Left lobe of liver (tissue), 2 donors: ENCODE data around the gene FCER2. TPM values are rescaled to one million over a fixed set of nuclear protein-coding genes. Genes with fewer than 3 reads are reported as not detected.
"Not testable (repeated sequence)": the region's sequence is repeated elsewhere in the genome, so short reads cannot be mapped to it uniquely, and the experiment has no call there.

Experiments
- ATAC-seq: fragments of 200-7000 bp; cut with Tn5 transposase; one replicate; pipeline ENCODE4 v1.9.1; 2020; ENCODE audit warnings: mild to moderate bottlenecking, moderate library complexity
- DNase-seq: peaks from one replicate; pipeline ENCODE4 v3.0.0-alpha.2; 2020; ENCODE audit warnings: low spot score
- total RNA-seq: library from RNA; stranded (reverse); gene quantifications from one replicate; pipeline ENCODE4 v1.2.1, GENCODE V29; 2021
- donor health status: DM: no; HTN: no; CAD: no; lungs with moderate emphysema.
- donor health status: DM: no; HTN: yes; CAD: no.

Gene FCER2, protein sequence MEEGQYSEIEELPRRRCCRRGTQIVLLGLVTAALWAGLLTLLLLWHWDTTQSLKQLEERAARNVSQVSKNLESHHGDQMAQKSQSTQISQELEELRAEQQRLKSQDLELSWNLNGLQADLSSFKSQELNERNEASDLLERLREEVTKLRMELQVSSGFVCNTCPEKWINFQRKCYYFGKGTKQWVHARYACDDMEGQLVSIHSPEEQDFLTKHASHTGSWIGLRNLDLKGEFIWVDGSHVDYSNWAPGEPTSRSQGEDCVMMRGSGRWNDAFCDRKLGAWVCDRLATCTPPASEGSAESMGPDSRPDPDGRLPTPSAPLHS
- total RNA-seq = 0.45 TPM

DNA sequence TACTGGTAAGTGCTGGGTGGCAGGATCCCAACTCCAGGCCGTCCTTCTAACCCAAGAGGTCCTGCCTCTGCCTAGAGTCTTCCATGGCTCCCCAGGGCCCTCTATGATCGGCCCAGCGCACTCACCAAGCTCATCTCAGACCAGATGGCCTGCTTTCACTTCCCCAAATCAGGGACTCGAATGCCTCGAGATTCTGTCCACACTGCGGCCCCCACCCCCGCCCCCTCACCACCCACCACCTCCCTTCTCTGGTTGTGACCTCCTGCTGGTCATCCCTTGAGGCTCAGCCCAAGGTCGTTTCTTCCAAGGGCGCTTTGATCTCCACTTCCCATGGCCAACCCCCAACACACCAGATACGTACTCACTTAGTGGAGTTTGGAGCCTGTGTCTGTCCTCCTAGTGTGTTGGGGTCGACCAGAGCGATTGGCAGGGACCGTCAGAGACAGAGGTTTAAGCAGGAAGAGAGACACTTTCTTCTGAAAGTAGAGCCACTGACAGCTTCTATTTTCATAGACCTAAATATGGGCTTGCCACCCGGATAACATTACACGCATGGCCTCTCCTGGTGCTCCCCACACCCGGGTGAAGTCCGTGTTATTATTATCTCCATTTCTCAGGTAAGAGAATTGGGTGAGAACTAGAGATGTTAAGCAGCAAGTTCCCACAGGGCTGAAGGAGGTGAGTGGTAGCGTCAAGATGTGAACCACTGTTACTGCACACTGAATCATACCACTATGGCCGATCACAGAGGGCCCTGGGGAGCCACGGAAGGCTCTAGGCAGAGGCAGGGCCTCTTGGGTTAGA, at the start of gene FCER2:
FCER2 (minus strand) TSS at position 478 of the 804 bp plus-strand sequence. CDS start 2,371 bp downstream, outside the sequence.
- ATAC-seq = no peak
- no peak for DNase-seq

DNA sequence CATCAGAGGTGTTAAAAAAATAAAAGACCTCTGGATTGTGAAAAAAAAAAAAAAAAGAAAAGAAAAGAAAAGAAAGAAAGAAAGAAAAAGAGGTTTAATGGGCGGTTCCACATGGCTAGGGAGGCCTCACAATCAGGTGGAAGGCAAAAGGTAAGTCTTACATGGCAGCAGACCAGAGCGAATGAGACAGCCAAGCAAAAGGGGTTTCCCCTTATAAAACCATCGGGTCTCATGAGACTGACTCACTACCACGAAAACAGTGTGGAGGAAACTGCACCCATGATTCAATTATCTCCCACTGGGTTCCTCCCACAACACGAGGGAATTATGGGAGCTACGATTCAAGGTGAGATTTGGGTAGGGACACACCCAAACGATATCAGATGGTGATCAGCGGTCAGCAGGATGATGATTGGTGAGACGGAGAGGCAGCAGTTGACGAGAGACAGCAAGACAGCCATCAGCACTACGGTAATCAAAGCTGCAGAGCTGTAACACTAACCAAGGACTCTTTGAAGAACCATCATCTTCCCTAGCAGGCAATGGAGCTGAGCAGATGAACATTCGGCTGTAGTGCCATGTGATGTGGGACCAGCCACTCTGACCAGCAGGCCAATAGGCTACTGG, 49.3 kb upstream of the FCER2 start:
- ATAC-seq (no peak), DNase-seq (no peak)

DNA sequence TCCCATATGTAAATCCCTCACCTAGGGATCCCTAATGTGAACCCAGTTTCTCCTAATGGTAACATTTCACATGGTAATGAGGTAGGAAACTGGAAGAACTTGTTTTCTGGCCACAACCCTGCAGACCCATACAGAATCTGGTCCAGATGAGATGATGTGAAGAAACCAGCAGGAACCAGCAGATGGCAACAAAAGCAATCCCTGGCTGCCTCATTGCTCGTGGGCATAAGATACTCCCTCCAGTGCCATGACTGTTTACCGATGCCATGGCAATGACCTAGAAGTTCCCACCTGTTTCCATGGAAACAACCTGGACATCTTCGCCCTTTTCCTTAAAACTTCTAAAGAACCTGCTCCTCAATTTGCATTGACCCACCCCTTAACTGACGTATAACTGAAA, 46.8 kb upstream of the FCER2 start:
- no peak for ATAC-seq

DNA sequence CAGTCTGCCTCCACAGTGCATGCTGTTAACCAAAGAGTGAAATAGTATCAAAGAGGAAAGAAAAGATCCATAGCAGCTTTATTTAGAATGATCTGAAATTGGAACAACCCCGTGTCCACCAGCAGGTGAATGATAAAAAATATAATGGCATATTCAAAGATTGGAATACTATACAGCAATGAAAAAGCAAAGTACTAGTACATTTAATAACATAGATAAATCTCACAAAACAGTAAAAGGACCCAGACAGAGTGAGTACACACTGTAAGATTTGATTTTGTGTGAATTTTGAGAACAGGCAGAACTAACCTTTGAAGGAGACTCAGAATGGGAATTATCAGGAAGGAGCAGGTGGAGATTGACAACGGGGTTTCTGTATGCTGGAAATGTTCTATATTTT, 46.2 kb upstream of the FCER2 start:
- no peak for DNase-seq
- no peak for ATAC-seq

More for the DNA sequence above, 46.8 kb upstream of the FCER2 start:
- no peak for DNase-seq

DNA sequence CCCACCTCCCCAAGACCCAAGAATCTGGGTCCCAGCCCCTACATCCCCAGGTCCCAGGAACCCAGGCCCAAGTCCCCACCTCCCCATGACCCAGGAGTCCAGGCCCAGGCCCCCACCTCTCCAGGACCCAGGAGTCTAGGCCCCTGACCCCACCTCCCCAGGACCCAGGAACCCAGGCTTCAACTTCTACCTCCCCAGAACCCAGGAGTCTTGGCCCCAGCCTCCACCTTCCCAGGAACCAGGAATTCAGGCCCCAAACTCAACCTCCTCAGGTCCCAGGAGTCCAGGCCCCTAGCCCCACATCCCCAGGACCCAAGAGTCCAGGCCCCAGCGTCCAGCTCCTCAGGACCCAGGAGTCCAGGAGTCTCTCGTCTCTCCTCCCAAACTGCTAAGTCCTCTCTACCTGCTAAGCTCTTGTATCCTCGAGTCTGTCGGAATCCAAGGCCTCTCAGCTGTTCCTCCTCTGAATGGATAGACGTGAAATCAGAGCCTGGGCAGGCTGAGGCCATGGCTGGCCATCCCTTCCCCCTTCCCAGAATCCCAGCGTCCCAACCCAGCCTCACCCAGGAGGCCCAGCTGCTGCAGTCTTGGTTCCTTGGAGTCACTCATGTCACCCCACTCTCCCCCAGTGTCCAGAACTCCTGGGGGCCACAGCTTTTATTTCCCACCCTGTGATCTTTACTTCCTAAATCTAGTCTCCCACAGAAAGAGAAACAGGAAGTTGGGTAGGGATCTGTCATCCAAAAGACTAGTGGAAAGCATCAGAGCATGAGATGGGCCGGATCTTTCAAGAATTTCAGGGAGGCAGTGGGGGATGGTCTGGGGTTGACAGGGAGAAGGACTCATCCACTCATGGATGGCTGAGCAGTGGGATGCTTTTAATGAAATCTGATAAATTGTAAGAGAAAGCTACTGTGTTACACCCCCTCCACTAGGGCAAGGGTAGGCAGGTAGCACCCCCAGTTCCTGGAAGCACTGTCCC, 45.3 kb upstream of the FCER2 start, which contains the start of gene CD209:
CD209 (minus strand) TSS at position 632 of the 982 bp plus-strand sequence; CDS start at position 609, 23 bp downstream.
- DNase-seq = no peak
- ATAC-seq = no peak

DNA sequence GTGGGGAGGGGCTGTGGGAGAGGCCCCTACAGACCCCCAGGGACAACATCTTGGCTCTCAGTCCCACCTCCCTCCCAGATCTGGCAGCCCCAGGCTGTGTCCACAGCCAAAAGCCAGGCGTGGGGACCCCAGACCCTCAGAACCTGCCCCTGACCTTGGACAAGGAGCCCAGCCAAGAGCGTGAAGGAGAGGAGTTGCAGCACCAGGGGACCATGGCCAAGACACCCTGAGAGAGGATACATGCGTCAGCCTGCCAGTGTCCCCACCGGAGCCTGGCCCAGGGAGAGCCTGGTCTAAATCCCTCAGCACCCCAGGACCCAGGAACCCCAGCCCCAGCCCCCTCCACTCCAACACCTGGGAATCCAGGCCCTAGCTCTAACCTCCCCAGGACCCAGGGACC, 44.4 kb upstream of the FCER2 start:
- DNase-seq, ATAC-seq: not testable (repeated sequence)

DNA sequence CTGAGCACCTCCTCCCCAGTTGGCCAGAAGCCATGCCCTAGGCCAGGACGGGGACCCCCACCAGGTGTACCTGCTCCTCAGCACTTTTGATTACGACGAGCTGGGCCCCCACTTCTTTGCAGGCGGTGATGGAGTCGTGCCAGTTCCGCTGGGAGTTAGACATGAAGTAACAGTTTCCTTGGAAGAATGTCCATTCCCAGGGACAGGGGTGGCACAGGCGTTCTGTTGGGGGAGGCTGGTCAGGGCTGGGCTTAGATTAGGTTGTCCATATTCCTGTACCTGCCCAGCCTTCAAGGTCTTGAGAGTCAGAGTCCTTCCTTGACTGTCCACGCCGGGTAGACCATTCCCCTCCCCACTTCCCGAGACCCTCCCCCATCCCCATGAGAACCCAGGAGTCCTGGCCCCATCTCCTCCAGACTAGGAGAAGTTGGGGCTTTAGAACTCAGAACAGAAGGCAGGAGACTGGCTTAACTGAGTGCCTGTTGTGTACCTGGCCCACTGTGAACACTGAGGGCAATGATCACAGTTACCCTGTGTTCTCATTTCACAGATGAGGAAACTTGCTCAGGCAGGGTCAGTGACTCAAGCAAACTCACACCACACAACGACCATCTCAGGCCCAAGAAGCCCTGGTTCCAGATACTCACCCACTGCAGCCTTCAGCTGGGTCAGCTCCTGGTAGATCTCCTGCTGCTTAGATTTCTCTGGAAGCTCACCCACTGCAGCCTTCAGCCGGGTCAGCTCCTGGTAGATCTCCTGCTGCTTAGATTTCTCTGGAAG, 43.1 kb upstream of the FCER2 start:
- ATAC-seq (no peak), DNase-seq (no peak)

DNA sequence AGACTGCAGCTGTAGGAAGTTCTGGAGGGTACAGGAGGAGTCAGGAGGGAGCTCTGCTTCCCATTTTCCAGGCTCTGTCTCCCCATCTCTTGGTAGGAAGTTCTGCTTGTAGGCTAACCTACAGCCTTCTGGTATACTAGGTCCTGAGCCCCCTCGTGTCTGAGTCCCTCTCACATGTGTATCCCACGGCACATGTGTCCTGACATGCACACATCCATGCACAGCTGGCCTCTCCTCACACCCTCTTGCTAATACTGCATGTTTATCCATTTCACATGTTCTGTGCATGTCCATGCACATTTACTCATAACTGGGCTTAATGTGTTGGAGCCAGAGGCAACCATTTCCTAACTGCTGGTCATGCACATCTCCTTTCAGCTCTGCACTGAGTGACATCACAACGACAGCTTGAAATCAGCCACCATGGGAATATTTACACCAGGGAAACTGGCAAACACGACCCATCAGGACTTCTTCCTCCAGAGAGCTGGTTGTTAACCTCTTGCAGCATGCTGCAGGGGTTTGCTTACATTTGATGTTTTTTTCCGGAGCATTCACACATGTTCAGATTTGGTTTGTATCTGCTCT, 42.4 kb upstream of the FCER2 start:
- ATAC-seq (no peak), DNase-seq (no peak)

DNA sequence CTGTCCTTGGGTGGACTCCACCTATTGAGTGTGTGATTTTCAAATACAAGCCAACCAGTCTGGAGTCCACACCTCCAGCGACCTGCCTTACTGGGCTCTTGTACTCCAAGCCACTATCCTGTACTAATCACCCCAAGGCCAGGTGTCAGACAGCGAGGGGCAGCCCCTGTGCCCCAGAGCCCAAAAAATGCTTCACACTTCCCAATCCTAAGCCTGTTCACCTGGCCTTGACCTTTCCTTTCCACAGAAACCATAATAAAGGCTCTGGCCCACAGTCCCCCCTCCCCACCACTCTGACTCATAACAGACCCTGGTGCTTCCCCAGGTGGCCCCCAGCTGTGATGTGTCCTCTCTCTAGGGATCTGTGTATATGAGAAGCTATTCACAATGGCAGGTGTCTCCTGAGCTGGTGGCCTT, 41.5 kb upstream of the FCER2 start:
- DNase-seq (no peak), ATAC-seq (no peak)

DNA sequence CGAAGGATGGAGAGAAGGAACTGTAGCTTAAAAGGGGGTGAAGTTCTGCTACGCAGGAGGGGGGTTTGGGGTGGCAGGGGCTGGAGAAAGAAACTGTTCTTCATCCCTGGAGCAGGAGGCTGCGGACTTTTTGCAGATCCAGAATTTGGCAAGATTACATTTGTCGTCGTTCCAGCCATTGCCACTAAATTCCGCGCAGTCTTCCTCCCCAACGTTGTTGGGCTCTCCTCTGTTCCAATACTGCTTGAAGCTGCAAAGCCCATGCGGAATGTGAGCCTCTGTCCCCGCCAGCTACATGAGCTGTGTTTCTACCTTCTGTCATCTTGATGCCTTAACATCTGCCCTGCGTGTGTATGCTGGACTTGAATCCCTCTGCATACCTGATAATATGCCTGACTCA, 41.1 kb upstream of the FCER2 start:
- no peak for DNase-seq
- no peak for ATAC-seq

DNA sequence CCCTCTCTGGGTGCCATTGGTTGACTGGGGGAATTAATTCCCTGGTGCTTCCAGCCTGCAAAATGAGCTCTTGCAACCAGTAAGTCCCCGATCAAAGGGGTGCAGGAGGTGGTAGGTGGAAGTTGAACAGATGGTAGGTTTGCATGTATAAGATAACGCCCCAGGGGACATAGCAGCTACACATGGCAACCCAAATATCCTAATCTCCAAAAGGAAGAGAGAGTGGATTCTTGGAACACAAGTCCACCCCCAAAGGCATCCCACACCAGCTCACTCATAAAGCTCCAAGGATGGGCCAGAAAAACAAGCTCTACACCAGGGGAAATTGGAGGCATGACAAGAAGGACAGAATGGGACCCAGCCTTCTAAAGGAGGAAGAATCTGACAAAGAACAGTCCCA, 40.6 kb upstream of the FCER2 start:
- ATAC-seq (no peak), DNase-seq (no peak)

DNA sequence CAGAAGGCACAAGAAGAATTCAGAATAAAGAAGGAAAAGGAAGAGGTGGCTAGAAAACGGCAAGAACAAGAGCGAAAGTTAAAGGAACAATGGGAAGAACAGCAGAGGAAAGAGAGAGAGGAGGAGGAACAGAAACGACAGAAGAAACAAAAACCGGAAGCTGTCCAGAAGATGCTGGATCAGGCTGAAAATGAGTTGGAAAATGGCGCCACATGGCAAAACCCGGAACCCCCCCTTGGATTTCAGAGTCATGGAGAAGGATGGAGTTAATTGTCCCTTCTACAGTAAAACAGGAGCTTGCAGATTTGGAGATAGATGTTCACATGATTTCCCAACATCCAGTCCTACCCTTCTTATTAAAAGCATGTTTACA, 38.7 kb upstream of the FCER2 start:
- DNase-seq (no peak), ATAC-seq (no peak)

DNA sequence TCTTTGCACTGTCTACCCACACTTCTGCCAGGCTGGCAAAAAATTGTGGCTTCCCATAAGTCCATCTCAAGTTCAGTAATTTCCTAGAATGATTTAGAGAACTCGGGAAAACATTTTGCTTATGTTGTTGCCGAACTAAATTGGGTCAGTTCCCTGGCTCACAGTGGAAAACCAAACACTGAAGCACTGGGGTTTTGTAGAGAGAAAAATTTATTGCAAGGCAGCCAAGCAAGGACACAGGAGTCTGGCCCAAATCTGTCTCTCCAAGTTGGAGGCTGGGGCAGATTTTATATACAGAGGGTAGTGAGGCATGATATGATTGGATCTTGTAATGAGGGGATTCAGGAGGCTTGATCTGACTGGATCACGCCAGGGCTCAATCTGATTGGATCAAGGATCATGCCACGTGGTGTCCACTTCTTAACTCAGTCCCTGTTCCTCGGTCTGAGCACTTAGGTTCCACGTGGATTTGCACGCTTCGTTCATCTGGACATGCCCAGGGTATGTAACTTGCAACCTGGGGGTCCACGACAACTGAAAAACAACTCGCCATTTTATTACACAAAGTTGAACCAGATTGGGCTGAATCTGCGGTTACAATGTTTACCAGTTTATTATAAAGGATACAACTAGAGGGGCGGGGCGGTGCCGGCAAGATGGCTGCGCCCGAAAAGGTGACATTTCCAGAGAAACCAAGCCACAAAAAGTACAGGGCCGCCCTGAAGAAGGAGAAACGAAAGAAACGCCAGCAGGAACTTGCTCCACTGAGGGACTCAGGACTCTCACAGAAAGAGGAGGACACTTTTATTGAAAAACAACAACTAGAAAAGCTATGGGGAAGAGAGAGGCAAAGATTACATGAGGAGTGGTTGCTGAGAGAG, 38.1 kb upstream of the FCER2 start:
- DNase-seq = no peak
- ATAC-seq = no peak

DNA sequence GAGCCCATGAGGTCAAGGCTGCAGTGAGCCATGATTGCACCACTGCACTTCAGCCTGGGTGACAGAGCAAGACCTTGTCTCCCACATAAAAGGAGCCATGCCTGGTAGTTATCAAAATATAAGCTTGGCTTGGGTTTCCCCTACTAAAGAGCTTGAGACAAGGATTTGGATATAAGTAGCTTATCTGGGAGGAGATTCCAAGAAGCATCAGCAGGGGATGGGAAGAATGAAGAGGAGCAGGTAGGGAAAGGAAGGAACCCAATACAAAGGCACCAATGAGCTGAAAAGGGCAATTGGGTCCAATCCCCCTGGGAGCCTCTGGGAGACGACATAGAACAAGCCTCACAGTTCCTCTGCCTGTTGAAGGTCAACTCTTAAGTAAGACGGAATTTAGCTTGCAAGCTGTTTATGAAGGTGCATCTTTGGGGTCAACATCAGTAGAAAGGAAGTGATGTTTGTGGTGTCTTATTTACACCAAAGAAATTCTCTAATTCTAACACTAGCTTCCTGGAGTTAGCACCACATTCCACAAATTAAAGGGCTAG, 37.4 kb upstream of the FCER2 start:
- no peak for DNase-seq
- ATAC-seq = no peak

DNA sequence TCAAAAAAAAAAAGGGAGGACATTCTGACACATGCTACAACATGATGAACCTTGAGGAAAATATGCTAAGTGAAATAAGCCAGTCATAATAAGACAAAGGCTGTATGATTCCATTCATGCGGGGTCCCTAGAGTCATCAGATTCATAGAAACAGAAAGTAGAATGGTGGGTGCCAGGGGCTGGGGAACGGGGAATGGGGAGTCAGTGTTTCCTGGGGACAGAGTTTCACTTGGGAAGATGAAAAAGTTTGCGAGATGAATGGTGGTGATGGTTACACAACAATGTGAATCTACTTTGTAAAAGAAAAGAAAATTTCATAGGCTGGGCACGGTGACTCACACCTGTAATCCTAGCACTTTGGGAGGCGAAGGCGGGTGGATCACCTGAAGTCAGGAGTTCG, 36.1 kb upstream of the FCER2 start:
- ATAC-seq (no peak), DNase-seq (no peak)

DNA sequence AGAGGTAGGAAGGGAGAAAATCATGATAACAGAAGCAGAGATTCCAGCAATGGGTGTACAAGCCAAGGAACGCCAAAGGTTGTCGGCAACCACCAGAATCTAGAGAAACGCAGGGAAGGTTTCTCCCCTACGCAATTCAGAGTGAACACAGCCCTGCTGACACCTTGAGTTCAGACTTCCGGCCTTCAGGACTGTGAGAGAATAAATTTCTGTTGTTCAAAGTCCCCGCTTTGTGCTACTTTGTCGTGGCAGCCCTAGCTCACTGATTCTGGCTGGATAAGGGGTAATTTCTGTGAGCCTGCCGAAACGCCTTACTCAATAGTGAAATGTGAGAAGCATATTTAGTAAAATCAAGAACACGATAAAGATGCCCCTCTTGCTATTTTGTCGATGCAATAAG, 35.3 kb upstream of the FCER2 start:
- ATAC-seq = no peak
- no peak for DNase-seq

DNA sequence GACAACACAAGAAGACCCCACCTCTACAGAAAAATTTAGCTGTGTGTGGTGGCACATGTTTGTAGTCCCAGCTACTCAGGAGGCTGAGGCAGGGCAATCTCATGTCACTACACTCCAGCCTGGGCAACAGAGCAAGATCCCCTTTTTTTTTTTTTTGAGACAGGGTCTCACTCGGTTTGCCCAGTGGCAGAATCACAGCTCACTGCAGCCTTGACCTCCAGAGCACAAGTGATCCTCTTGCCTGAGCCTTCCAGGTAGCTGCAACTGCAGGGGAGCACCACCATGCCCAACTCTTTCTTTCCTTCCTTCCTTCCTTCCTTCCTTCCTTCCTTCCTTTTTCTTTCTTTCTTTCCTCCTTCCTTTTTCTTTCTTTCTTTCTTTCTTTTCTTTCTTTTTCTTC, 34.2 kb upstream of the FCER2 start:
- no peak for ATAC-seq
- no peak for DNase-seq
